ENCODE measurements around the gene PGAP6.
A peak's percentile ranks its signal among the peaks of the same experiment; 100 is the strongest.
"Not testable (repeated sequence)": the region's sequence is repeated elsewhere in the genome, so short reads cannot be mapped to it uniquely, and the experiment has no call there.

Gene PGAP6

DNA sequence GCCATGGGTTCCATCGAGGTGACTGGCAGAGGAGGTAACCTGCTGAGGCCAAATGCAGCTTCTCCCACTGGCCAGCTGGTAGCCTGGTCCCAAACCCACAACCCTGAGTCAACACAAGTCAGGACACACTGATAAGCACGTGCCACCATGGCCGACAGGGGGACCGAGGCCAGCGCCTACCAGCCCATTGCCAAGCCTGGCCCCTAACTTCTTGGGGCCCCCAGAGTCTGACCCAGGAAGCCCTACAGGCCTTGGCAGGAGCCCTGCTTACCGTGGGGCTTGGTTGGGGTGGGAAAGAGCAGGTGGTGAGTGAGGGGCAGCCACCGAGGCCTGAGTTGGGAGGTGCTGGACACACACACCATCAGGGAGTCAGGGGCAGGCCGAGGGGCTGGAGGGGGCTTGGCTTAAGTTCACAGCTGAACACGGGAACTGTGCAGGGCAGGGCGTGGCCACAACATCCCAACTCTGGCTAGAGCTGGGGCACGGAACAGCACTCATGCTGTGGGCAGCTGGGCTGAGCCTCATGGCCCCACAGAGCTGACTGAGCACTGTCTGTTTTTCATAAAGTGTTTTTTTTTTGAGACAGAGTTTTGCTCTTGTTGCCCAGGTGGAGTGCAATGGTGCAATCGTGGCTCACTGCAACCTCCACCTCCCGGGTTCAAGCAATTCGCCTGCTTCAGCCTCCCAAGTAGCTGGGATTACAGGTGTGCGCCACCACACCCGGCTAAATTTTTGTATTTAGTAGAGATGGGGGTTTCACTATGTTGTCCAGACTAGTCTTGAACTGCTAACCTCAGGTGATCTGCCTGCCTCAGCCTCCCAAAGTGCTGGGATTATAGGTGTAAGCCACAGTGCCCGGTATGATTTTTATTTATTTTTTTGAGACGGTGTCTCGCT, 16.9 kb downstream of the PGAP6 start:
- DNase-seq (ENCODE audit: low read depth): no peak

DNA sequence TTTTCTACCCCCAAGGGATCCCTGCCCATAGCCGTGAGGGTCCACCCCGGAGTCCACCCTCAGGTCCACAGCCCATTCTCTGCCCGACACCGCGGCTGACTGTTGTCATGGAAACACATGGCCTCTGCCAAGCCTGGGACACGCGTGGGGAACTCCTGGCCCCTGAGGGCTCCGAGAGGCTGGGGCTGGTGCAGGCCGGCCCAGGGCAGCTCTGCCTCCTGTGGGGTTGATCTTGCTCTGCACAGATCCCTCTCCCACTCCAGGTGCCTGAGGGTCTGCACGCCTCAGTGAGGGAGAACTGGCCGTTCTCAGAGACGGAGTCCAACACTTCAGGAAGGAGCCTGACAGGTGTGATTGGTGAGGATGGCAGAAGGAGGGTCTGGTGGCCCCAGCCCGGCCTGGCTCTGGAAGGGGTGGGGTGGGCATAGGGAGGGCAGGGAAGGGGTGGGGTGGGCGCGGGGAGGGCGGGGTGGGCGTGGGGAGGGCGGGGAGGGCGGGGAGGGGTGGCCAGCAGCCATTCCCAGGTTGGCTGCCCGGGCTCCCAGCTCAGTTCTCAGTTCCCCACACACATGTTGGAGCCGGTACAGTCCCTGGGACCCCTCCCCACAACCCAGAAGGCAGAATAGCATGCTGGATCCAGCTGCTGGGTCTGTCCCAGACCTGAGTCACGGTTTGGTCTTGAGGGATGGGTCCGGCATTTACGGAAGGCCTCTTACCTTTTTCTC, 17.9 kb downstream of the PGAP6 start:
- DNase-seq (ENCODE audit: low read depth): no peak

DNA sequence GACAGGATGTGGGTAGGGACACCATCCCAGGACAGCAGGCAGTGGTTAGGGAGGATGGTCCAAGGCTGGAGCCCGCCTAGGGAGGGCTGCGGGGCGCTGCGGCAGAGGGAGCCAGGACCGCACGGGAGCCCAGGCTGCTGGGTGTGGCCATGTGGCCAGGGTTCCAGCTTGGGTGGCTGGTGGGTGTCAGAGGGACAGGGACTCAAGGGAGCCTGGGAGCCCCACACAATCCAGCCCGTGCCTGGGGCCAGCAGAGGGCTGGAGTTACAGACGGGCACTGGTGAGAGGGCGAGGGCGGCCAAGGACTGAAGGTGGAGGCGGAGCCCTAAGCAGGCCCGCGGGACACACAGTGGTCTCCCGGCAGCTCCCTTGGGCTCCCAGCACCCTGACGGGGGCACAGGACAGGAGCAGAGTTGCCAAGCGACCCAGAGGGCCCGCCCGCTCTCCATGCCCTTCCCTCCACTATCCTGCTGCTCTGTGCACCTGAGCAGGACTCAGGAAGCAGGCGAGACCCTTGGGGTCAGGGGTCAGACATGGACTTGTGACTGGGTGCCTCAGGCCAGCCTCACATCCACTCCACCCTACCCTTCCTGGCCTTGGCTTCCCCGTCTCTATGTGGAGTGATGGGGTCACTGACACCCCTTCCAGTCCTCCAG, 18.5 kb downstream of the PGAP6 start:
- no peak for DNase-seq (ENCODE audit: low read depth)

DNA sequence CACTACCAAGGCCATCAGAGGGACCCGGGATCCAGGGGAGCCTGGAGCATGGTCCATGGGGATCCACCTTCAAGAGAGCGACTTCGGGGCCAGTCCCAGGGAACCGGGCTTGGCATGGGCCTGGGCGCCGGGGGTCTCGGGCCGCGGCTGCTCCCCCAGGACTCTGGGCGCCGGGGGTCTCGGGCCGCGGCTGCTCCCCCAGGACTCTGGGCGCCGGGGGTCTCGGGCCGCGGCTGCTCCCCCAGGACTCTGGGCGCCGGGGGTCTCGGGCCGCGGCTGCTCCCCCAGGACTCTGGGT, 19.1 kb downstream of the PGAP6 start:
- not testable (repeated sequence) for DNase-seq (ENCODE audit: low read depth)

DNA sequence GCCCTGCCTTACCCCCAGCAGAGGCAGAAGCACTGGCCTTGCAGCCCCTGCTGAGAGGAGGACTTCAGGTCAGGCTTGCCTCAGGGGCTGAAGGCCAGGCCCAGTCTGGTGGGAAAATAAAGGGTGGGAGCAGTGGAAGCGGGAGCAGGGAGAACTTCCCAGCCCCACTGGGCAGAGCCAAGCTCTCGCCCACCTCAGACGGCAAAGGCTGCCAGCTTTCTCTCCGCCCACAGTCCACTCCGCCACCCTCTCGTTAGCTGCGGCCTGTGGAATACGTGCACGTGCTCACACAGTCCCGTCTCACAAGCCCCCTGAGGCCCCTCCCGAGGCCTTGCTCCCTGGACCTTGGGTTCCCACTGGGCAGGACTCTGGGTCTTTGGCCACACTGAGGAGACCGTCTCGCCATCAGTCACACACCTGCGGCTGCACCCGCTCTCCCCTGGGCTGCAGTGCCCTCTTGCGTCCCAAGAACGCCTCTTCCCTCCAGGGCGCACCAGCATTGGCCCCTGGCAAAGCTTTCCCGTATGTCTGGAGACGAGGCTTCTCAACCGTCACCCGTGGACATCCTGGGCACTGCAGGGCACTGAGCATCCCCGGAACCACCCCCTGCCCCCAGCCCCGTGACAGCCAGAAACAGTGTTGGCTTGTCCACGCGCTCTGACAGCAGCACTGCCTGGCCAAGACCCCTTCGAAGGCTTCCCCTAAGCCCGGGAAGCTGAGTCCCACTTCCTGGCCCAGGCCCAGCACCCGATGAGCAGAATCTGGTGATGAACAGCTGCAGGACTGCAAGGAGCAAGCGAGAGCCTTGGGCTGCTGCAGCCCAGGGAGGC, 19.7 kb downstream of the PGAP6 start:
- no peak for DNase-seq (ENCODE audit: low read depth)

DNA sequence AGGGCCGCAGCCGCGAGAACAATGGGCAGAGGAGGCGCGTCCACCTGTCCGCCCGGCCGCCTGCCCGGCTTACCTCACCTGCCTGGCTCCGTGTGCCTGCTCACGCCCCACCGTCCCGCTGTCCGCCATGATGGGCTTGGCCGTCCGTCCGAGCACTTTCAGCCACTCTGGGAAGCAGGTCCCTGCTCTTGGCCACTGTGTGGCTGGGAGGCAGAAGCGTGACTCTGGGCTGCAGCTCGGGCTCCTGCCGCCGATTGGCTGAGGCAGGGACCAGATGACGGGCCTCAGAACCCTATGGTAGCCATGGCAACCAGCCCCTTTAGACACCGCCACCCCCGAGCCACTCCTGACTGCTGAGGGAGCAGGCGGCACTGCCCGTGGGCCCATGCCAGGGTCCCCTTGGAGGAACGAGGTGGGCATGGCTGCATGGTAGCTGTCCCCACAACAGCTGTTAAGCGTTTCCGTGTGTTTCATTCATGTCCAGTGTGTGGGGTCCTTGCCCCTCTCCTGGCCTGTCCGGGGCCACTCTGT, 20.4 kb downstream of the PGAP6 start:
- DNase-seq (ENCODE audit: low read depth): no peak

DNA sequence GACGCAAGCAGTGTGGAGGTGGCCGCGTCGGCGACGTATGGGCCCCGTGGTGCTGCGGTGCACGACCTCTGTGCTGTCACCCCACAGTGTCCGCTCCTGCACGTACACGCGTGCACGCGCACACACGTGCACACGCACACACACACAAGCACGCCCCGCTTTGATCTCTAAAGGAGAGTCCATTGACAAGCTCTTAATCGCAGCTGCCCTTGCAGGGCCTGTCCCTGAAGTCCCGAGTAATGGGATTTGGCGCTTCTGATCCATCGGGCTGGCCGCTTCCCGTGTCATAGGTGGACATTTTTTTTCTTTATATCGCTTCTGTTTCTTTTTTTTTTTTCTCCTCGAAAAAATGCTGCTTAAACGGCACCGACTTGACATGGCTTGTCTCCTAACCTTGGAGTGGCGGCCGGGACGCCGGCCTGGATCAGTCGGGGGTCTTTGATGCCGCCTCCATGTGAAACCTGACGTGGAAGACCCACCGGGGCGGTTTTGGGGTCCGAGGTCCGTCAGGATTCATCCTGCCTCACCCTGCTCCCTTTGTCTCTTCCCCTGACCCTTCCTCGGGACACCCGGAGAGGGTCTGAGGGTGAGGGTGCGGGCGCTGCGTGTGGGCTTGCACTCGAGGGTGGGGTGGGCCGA, 21.0 kb downstream of the PGAP6 start:
- DNase-seq (ENCODE audit: low read depth): no peak

DNA sequence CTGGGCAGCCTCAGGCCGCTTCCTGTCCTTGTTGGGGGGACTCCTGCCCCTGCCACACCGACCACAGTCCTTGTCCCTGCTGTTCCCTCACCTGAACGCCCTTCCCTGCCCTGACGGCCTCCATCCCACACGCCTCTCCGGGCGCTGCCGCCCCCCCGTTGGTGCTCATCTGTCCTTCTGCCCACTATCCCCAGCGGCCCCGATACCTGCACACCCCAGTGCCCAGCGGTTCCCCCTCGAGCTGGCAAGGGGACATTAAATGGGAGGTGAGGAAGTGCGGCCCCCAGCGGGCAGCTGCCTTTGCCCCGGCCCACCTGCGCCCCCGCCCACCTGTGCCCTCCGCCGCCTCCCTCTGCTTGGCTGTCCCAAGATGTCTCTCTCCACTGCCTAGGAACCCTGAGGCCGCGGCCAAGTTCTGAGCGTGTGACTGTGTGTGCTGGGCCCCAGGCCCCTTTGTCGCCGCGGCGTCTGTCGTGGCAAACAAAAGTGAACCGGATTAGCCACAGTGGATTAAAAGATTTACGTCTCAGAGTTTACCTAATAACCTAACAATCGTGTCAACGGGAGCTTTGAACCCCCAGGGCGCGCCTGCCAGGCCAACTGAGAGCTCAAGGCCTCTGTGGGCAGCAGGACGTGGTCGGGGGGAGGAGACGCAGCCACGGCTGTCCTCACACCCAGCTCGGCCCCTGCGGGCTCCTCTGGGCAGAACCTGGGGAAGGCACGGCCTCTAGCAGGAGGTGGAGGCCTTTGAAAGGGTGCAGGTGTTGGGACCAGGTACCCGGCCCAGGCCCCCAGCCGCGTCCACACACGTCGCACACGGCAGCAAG, 21.7 kb downstream of the PGAP6 start:
- DNase-seq (ENCODE audit: low read depth): no peak

DNA sequence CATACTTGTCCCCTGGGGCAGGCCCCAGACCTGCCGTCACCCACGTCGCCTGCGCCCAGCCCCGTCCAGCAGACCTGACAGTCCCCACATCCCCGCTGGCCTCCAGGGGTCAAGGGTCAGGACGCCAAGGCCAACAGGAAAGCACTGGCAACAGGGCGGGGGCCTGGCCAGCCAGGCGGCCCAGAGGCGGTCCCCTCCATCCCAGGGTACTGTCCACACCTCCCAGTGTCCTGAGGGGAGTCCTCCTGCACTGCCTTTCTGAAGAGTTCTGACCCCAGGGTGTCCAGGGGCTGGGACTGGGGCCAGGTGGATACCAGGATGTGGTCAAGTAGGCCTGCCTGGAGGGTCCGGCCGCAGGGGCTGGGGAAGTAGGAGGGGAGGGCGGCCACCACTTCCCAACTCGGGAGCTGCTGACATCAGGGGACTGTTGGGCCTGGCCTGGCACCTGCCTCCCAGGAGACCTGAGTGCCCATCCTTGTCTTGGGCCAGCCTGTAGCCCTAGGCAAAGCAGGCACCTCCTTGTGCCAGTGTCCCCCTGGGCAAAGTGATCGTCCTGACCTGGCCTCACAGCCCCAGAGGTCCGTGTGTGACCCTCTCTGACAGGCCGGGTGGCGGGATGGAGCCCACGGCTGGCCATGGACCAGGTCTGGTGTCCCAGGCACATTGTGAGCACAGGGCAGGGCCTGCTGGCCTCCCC, 22.6 kb downstream of the PGAP6 start:
- no peak for DNase-seq (ENCODE audit: low read depth)

DNA sequence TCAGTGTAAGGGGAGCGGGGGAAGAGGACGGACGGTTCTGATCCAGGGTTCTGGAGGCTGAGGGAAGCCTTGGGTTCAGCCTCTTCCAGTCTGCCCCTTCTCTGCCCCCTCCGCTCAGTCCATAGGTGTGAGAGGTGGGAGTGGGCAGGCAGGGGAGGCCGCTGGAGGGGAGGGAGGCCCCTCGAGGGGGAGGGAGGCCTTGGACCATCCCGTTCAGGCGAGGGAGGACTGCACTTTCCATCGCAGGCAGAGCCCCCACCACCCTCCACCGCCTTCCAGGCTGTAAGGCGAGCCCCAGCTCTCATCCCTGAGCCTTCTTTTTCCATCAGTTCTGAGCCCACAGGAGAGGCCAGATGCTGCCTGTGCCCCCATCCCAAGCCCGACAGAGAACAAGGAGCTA, 25.0 kb downstream of the PGAP6 start:
- DNase-seq (ENCODE audit: low read depth): no peak

DNA sequence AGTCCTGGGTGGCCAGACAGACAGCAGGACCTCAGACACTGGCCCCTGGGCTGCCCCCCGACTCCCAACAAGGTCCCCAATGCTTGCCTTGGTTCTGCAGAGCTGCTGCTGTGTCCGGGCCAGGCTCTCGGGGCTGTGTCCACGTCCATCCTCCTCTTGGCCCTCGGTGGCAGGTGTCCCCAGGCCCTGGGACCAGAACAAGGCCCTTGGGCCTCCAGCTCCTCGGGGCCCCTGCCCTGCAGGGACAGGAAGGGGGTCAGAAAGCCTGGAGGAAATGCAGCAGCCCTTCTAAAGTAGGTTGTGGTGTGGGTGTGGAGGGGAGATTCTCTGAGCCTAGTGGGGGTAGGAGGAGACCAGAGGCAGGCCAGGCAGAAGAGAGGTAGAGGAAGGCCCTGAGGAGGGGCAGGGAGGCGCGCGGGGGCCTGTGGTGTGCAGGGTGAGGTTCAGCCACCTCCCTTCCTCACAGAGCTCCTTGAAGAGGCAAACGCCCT, 26.8 kb downstream of the PGAP6 start:
- no peak for DNase-seq (ENCODE audit: low read depth)

DNA sequence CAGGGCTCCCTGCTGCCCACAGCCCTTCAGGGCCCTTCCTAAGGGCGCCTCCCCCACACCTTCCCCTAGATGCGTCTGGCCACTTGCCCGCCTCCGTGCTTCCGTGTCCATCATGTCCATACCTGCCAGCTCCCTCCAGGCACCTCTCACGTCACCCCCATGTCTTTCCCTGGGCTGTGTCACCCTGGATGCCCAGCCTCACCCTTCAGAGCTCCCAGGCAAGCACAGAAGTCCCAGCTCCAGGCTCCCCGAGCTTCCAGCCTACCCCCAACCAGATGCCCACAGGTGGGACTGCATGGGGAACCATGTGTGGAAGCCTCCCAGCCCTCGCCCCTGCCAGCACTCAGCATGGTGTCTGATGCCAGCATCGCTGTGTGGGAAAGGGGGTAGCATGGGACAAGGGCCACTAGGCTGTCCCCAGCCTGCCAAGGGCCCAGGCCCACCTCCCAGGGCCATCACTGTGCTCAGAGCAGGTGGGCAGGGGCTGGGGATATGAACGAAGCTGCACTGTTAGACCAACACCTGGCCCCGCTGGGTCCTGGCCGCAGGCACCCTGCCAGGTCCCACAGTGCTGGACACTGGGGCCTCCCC, 27.4 kb downstream of the PGAP6 start:
- no peak for DNase-seq (ENCODE audit: low read depth)

DNA sequence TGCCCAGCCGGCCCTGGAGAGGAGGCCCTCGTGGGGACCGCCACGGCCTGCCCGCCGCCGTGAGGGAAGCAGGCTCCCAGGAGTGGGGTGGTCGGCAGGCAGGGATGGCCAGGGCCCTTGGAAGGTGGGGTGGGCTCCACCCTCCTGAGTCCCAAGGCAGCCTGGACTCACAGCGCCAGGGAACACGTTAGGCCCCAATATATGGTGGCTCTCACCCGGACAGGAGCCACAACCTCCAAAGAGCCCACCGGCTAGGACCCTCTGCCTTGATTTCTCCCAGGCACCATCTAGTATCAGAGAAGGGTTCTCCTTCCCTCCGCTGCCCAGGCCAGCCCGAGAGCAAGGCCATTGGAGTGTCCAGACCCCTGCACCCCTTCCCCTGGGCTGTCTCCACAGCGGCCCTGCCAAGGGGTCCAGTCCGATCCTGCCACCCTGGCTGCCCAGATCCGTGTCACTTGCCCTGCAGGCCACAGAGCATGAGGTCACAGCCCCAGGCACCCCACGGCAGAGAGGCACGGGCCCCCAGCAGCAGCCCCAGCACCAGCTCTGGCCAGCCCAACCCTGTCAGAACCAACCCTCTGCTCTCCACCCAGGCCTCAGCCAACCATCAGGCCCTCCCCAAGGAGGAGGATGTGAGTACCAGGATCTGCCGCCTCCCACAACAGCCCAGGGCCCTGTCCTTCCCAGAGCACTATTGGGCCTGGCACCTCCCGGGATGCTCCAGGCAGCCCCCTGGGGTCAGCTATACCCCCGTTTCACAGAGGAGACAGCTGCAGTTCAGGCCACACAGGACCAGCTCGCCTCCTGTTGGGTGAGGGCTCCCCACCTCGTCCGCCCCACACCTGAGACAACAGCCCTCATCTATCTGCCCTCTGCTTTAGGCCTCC, 28.1 kb downstream of the PGAP6 start:
- DNase-seq (ENCODE audit: low read depth): no peak

DNA sequence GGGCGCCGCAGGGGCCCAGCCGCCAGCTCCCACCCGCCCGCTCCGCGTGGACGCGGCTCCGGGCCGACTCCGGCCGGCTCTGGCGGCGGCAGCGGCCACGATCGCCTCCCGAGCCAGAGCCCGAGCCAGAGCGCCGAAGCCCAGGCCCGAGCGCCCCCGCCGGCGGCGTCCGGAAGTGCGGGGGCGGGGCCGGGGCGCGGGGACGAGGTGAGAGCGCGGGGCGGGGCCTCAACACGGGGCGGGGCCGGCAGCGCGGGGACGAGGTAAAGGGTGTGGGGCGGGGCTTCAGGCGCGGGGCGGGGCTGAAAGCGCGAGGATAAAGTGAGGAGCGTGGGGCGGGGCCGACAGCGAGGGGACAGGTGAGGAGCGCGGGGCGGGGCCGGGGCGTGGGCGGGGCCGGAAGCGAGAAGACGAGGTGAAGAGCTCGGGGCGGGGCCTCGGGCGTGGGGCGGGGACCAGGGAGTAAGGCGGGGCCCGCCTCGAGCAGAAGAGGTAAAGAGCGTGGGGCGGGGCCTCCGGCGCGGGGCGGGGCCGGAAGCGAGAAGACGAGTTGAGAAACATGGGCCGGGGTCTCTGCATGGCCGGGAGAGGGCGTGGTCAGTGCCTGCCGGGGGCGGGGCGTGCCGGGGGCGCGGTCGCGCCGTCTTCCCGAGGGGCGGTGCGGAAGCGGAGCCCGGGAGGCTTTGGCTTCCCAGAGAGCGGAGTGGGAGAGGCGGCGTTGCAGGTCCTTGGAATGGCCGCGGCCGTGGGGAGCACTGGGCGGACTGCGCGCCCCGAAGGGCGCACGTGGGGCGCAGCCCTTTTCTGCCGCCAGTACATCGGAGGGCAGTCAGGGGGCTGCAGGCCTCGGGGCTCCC, 29.0 kb downstream of the PGAP6 start, which contains the start of gene AXIN1:
TSS of gene AXIN1 (minus strand) at position 177 of the 857 bp plus-strand sequence. CDS start 5,698 bp downstream, outside the sequence.
- DNase-seq (ENCODE audit: low read depth): peak; percentile 100

DNA sequence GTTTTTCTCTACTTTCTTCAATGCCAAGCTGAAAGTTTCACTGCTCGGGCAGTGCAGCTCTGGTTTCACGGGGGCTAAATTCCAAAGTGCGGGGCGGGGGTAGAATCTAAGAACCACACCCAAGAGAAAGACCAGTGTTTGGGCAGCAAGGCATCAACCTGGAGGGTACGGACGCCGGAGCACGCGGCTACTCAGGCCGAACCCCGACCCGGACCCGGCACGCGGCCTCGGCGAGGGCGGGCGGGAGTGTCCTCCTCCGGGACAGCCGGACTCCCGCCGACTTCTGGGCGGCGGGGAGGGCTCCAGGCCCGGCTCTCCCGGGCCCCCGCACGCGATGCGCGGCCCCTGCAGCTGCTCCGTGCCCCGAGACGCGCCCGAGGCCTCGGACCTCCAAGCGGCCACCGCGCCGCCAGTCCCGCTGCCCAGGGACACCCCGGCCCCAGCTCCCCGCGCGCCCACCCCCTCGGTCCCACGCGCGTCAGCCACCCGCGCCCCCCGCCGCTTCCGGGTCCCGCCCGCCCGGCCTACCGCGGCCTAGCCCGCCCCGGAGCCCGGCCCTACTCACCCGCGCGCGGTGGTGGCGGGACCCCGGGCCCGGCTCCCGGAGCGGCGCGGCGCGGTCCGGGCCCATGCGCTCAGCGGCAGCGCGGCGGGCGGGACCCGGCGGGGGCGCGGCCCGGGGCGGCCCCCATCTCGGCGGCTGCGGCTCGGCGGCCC, 29.8 kb downstream of the PGAP6 start:
- no peak for DNase-seq (ENCODE audit: low read depth)

DNA sequence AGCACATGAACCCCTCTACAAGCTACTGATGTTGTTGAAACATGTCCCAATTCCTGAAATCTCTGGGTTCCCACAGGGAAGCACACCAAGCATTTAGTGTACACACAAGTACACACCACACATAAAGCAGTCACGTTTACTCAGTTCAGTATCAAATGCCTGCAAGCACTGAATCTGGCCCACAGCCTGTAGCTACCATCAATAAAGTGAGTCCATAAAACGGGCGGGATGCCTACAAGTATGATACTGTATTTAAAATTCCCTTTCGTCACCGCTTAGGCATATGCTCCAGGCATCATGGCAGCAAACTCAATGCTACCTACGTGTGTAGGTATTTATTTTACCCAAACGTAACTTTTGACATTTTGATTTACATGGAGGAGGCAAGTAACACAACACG, 31.6 kb downstream of the PGAP6 start:
- DNase-seq (ENCODE audit: low read depth): no peak

DNA sequence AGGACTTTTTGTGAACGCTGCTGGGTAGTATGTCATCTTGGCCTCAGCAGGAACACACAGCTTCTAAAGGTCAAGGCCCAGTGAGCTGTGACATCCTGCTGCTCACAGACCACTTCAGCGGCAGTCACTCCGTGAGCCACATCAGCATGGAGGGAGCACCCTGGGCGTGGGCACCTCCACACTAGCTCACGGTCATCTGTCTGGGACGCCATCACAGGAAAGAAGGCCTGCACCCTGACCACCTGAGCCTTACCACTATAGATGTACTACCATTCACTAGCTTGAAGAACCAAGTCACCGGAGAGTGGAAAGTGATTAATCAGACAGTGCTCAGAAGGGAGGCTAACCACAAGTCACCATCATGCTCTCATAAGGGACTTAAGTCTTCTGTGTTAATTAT, 32.6 kb downstream of the PGAP6 start:
- no peak for DNase-seq (ENCODE audit: low read depth)

Measured in stimulated activated CD8-positive, alpha-beta memory T cell treated with anti-CD3 and anti-CD28 coated beads, Interleukin-15, amount 100 ng/mL, for 24 hours (primary cell).